ENCODE measurements around the gene TREML4. TPM values are rescaled to one million over a fixed set of nuclear protein-coding genes. Genes with fewer than 3 reads are reported as not detected.

TREML4 gene
- total RNA-seq, 1 experiment from 2014 or later, result not detected

GRCh38 chr6:41269166-41269565 lies 41.0 kb downstream of the TREML4 start:
- Mint-ChIP-seq H3K36me3 (ENCODE audit: insufficient read depth, unreplicated experiment) (peaks cover 4% of the 10 kb centered on the region), H3K4me1 (ENCODE audit: low read depth, unreplicated experiment) (no peaks in the 10 kb centered on the region), H3K9me3 (ENCODE audit: unreplicated experiment) (no peaks in the 10 kb centered on the region), H3K27ac (ENCODE audit: unreplicated experiment) (no peak overlapping the region), H3K4me3 (ENCODE audit: unreplicated experiment) (no peak overlapping the region), H3K27me3 (ENCODE audit: insufficient read depth, unreplicated experiment) (peaks cover 21% of the 10 kb centered on the region)
- BruUV-seq (replicated peaks), result no TSS peak
- Histone ChIP-seq H3K4me1 (no peaks in the 10 kb centered on the region), H3K27me3 (replicated peaks; ENCODE audit: control insufficient read depth, insufficient read depth, low read length) (no peaks in the 10 kb centered on the region), H3K36me3 (ENCODE audit: control insufficient read depth, insufficient read depth, low read length) (no peaks in the 10 kb centered on the region), H3K4me3 (ENCODE audit: low read depth, low read length) (no peak overlapping the region), H3K9me3 (no peaks in the 10 kb centered on the region)
- no peak for DNase-seq
- TF ChIP-seq CTCF (IDR thresholded peaks at IDR 0.05; ENCODE audit: insufficient read depth in 1 of 2, low read depth in 1 of 2, low read length in 1 of 2, severe bottlenecking in 1 of 2, unreplicated experiment in 1 of 2), result no peak
- CTCF ChIA-PET, result no interaction called here
- POLR2A ChIA-PET, result no interaction called here
- intact Hi-C loops (cut with micrococcal nuclease; ENCODE audit: unreplicated experiment), result no loop called here

GRCh38 chr6:41269716-41270115 lies 41.6 kb downstream of the TREML4 start:
- Mint-ChIP-seq H3K9me3 (ENCODE audit: unreplicated experiment) (no peaks in the 10 kb centered on the region), H3K4me3 (ENCODE audit: unreplicated experiment) (no peak overlapping the region), H3K27me3 (ENCODE audit: insufficient read depth, unreplicated experiment) (peaks cover 21% of the 10 kb centered on the region), H3K4me1 (ENCODE audit: low read depth, unreplicated experiment) (no peaks in the 10 kb centered on the region), H3K36me3 (ENCODE audit: insufficient read depth, unreplicated experiment) (peaks cover 4% of the 10 kb centered on the region), H3K27ac (ENCODE audit: unreplicated experiment) (no peak overlapping the region)
- Histone ChIP-seq H3K4me1 (no peaks in the 10 kb centered on the region), H3K9me3 (no peaks in the 10 kb centered on the region), H3K36me3 (ENCODE audit: control insufficient read depth, insufficient read depth, low read length) (no peaks in the 10 kb centered on the region), H3K4me3 (ENCODE audit: low read depth, low read length) (no peak overlapping the region), H3K27me3 (replicated peaks; ENCODE audit: control insufficient read depth, insufficient read depth, low read length) (no peaks in the 10 kb centered on the region)
- BruUV-seq (replicated peaks), result no TSS peak
- ChIA-PET CTCF (no interaction called here), POLR2A (no interaction called here)
- intact Hi-C loops (cut with micrococcal nuclease; ENCODE audit: unreplicated experiment), result no loop called here
- no peak for DNase-seq
- TF ChIP-seq CTCF (IDR thresholded peaks at IDR 0.05; ENCODE audit: insufficient read depth in 1 of 2, low read depth in 1 of 2, low read length in 1 of 2, severe bottlenecking in 1 of 2, unreplicated experiment in 1 of 2), result no peak

GRCh38 chr6:41271901-41272395 lies 43.8 kb downstream of the TREML4 start:
- no peak overlapping the region for H3K4me3 ChIP-seq (ENCODE audit: low read depth, low read length)
- Mint-ChIP-seq H3K27me3 (ENCODE audit: insufficient read depth, unreplicated experiment) (peaks cover 21% of the 10 kb centered on the region), H3K4me3 (ENCODE audit: unreplicated experiment) (no peak overlapping the region), H3K9me3 (ENCODE audit: unreplicated experiment) (no peaks in the 10 kb centered on the region), H3K36me3 (ENCODE audit: insufficient read depth, unreplicated experiment) (peaks cover 4% of the 10 kb centered on the region), H3K27ac (ENCODE audit: unreplicated experiment) (no peak overlapping the region), H3K4me1 (ENCODE audit: low read depth, unreplicated experiment) (no peaks in the 10 kb centered on the region)
- H3K27me3 ChIP-seq (replicated peaks; ENCODE audit: control insufficient read depth, insufficient read depth, low read length), result no peaks in the 10 kb centered on the region; the same call in 1 of the 2 replicates
- H3K4me1 ChIP-seq, result no peaks in the 10 kb centered on the region
- no peak for DNase-seq
- no peaks in the 10 kb centered on the region for H3K9me3 ChIP-seq
- ChIA-PET CTCF (no interaction called here), POLR2A (no interaction called here)
- intact Hi-C loops (cut with micrococcal nuclease; ENCODE audit: unreplicated experiment), result no loop called here
- TF ChIP-seq CTCF (IDR thresholded peaks at IDR 0.05; ENCODE audit: insufficient read depth in 1 of 2, low read depth in 1 of 2, low read length in 1 of 2, severe bottlenecking in 1 of 2, unreplicated experiment in 1 of 2), result no peak
- no TSS peak for BruUV-seq (replicated peaks)
- H3K36me3 ChIP-seq (ENCODE audit: control insufficient read depth, insufficient read depth, low read length), result no peaks in the 10 kb centered on the region
